ENCODE results near the gene TRIM3. TPM values are rescaled to one million over a fixed set of nuclear protein-coding genes. Genes with fewer than 3 reads are reported as not detected.

TRIM3 gene
- total and polyA plus RNA-seq, 2 of the 8 experiments (the other 6 are each of a cell fraction or from before 2014, with no cell fraction given), result 10.7 to 14.3 TPM

DNA sequence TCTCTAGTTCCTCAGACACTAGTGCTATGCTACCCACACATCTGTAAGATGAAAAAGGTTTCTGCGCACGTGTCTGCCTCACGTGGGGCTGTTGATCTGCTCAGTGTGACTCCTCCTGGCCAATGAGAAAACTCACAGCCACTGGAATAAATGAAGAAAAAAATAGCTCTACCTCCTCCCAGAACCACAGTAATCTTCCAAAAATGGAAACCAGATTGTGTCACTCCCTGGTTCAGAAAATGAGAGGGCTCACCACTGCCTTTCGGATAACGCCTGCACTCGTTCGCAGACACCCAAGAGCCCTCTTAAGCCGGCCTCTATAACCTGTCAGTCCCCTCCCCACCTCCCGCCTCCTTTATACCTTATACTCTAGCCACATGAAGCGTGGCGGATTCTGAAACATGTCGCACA, 59.9 kb downstream of the TRIM3 start:
- FAIRE-seq (no peak), DNase-seq (ENCODE audit: low read depth in 1 of 2, low spot score in 2 of 2) (no peak)
- Histone ChIP-seq H3K4ac (replicated peaks; ENCODE audit: insufficient read length, low read depth, low read length) (no peak overlapping the region), H3K9ac (replicated peaks in 1 of 4; ENCODE audit: extremely low read depth in 1 of 4, low read depth in 3 of 4, low read length in 3 of 4) (no peak overlapping the region), H4K20me1 (replicated peaks in 1 of 2; ENCODE audit: control insufficient read depth in 1 of 2, insufficient read depth in 2 of 2, low read length in 2 of 2) (peaks cover 0 to 1% of the 10 kb centered on the region in 2 experiments), H3K56ac (replicated peaks; ENCODE audit: insufficient read length, low read depth, low read length) (no peak overlapping the region), H3K4me3 (ENCODE audit: extremely low read depth in 1 of 4, insufficient read depth in 2 of 4, low read depth in 3 of 4, low read length in 4 of 4) (no peak overlapping the region), H3K36me3 (ENCODE audit: control insufficient read depth in 2 of 4, insufficient read depth in 4 of 4, low read length in 3 of 4) (no peaks in the 10 kb centered on the region), H2AFZ (ENCODE audit: low read length) (no peak overlapping the region), H4K8ac (ENCODE audit: extremely low read depth, insufficient read depth, low read length) (0 out of 2 replicates have a peak overlapping the region, but pooled peaks have one; percentile 29), H4K5ac (ENCODE audit: insufficient read length, low read depth, low read length) (no peak overlapping the region), H3K4me1 (replicated peaks in 1 of 4; ENCODE audit: control insufficient read depth in 3 of 4, insufficient read depth in 4 of 4, low read length in 3 of 4) (peaks cover 0 to 5% (median 4%) of the 10 kb centered on the region in 4 experiments; a peak in 4 of 7 replicates), H3K23ac (ENCODE audit: insufficient read length) (no peak overlapping the region), H2BK12ac (ENCODE audit: low read depth, low read length) (no peak overlapping the region), H3K23me2 (ENCODE audit: low read depth, low read length) (peaks cover 5% of the 10 kb centered on the region; the same call in 1 of the 2 replicates), H3K79me1 (ENCODE audit: low read depth, low read length) (0 out of 2 replicates have a peak, but pooled peaks cover 2% of the 10 kb centered on the region), H3K27me3 (replicated peaks in 1 of 4; ENCODE audit: control insufficient read depth in 3 of 4, extremely low read depth in 1 of 4, insufficient read depth in 3 of 4, low read length in 3 of 4) (no peaks in the 10 kb centered on the region), H3K27ac (ENCODE audit: low read depth, low read length) (no peak overlapping the region), H2BK15ac (ENCODE audit: low read length) (no peak overlapping the region), H3K18ac (ENCODE audit: extremely low read depth, low read length) (no peak overlapping the region), H3K79me2 (ENCODE audit: control insufficient read depth in 1 of 2, insufficient read depth in 2 of 2, low read length in 2 of 2) (no peaks in the 10 kb centered on the region), H3K14ac (ENCODE audit: insufficient read length) (no peak overlapping the region), H4K91ac (replicated peaks; ENCODE audit: insufficient read length, low read length) (no peak overlapping the region), H2AK5ac (ENCODE audit: low read depth, low read length) (no peak overlapping the region), H2BK20ac (ENCODE audit: low read length) (no peak overlapping the region), H3K9me3 (ENCODE audit: insufficient read depth in 2 of 2, low read depth in 1 of 2, low read length in 1 of 2) (no peaks in the 10 kb centered on the region), H2BK120ac (replicated peaks; ENCODE audit: low read depth, low read length) (no peak overlapping the region), H3K4me2 (ENCODE audit: insufficient read depth in 1 of 2, low read depth in 2 of 2, low read length in 2 of 2) (no peak overlapping the region), H2BK5ac (ENCODE audit: low read depth, low read length) (no peak overlapping the region)
- WGBS, 2 experiments (ENCODE audit: extremely low coverage in 1 of 2, insufficient coverage in 1 of 2, insufficient read length in 1 of 2, insufficient replicate concordance in 2 of 2, low coverage in 1 of 2, low lambda C conversion rate in 2 of 2, missing lambda C conversion rate in 1 of 2), result 88% methylated on average over 12 of the region's 12 CpGs; no CpG with 5 or more reads in 1 of the 2 experiments
- TF ChIP-seq EP300 (IDR thresholded peaks at IDR 0.05; ENCODE audit: borderline replicate concordance in 1 of 2, low read depth in 2 of 2, low read length in 2 of 2), result no peak
- no peak for TF ChIP-seq EGR1 (IDR thresholded peaks at IDR 0.05; ENCODE audit: borderline replicate concordance, low read depth, low read length)
- TF ChIP-seq RFX5 (IDR thresholded peaks at IDR 0.05; ENCODE audit: borderline replicate concordance, low read depth, low read length), result no peak
- TF ChIP-seq CREB1 (IDR thresholded peaks at IDR 0.05), result no peak
- TF ChIP-seq TAF7 (optimal IDR thresholded peaks at IDR 0.05; ENCODE audit: borderline replicate concordance, low read depth, low read length), result no peak
- TF ChIP-seq POU5F1 (IDR thresholded peaks at IDR 0.05; ENCODE audit: low read depth, low read length), result no peak
- TF ChIP-seq NRF1 (IDR thresholded peaks at IDR 0.05; ENCODE audit: low read depth, low read length), result no peak
- no peak for TF ChIP-seq JUND (IDR thresholded peaks at IDR 0.05; ENCODE audit: low read length)
- TF ChIP-seq, protein P1, sequence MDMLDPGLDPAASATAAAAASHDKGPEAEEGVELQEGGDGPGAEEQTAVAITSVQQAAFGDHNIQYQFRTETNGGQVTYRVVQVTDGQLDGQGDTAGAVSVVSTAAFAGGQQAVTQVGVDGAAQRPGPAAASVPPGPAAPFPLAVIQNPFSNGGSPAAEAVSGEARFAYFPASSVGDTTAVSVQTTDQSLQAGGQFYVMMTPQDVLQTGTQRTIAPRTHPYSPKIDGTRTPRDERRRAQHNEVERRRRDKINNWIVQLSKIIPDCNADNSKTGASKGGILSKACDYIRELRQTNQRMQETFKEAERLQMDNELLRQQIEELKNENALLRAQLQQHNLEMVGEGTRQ (IDR thresholded peaks at IDR 0.05; ENCODE audit: low read length), result no peak
- ChIA-PET POLR2A (ENCODE audit: partially characterized antibody) (no interaction called here), CTCF (ENCODE audit: partially characterized antibody) (interaction anchor here (0.7 to 3.2 kb wide), 6 partner anchors 16 to 116 kb away, joined by 3 to 11 read pairs (median 8); no protein-coding TSS in a partner anchor)

Measured in H1 (cell line).